ENCODE measurements around the gene ZC3H12C. TPM values are rescaled to one million over a fixed set of nuclear protein-coding genes. Genes with fewer than 3 reads are reported as not detected.

Gene ZC3H12C
- total and polyA plus RNA-seq, 7 donors = 1.8 to 21.7 (median 16.4) TPM

DNA sequence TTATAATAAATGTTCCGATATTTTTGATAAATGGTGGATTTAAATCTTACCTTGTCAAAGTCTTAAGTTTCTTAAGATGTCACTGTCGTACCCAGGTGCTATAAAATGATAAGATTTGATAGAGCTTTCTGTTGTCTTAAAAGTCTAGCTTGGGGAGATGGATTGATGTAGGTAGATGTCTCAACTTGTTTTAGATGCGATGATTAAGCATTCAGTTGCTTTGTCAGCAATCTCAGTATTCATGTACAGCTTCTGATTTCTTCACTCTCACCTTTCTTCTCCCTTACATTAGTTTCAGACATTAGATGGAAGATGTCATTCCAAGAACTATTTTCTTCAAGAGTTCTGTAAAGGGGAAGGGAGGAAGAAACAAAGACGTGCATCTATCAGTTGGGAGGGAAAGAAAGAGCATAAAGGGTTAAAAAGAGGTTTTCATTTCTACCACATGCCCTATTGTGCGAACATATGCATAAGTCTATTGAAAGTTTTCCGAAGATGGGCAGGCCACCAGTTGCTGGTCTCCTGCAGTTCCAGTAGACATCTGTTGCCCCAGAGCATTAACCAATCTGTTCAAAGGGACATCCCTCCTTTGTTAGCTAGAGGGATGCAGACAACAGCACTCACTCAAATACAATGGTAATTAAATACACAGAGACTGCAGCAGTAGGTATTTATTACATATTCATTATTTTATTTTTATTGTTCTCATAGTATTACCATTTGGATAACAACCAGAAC lies 38.4 kb downstream of the ZC3H12C start:
- TF ChIP-seq EP300 (IDR thresholded peaks at IDR 0.05) (no peak), POLR2AphosphoS5 (IDR thresholded peaks at IDR 0.05) (no peak), POLR2A (IDR thresholded peaks at IDR 0.05) (no peak)
- TF ChIP-seq, protein P1, sequence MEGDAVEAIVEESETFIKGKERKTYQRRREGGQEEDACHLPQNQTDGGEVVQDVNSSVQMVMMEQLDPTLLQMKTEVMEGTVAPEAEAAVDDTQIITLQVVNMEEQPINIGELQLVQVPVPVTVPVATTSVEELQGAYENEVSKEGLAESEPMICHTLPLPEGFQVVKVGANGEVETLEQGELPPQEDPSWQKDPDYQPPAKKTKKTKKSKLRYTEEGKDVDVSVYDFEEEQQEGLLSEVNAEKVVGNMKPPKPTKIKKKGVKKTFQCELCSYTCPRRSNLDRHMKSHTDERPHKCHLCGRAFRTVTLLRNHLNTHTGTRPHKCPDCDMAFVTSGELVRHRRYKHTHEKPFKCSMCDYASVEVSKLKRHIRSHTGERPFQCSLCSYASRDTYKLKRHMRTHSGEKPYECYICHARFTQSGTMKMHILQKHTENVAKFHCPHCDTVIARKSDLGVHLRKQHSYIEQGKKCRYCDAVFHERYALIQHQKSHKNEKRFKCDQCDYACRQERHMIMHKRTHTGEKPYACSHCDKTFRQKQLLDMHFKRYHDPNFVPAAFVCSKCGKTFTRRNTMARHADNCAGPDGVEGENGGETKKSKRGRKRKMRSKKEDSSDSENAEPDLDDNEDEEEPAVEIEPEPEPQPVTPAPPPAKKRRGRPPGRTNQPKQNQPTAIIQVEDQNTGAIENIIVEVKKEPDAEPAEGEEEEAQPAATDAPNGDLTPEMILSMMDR (IDR thresholded peaks at IDR 0.05) = no peak
- Histone ChIP-seq H3K36me3 (no peaks in the 10 kb centered on the region), H3K4me3 (no peak overlapping the region), H3K27ac (no peak overlapping the region), H3K9me3 (no peaks in the 10 kb centered on the region), H3K27me3 (no peaks in the 10 kb centered on the region), H3K4me1 (peaks cover 0 to 28% (median 17%) of the 10 kb centered on the region in 4 donors)
- 70 to 85% methylated on average over 6 of the region's 6 CpGs for whole genome bisulfite sequencing, 2 donors
- no peak for DNase-seq
- intact Hi-C loops (cut with DNase I) = no loop called here

- Histone ChIP-seq H3K4me3 (no peak overlapping the region), H3K4me1 (peaks cover 0 to 15% (median 12%) of the 10 kb centered on the region in 4 donors), H3K9me3 (no peaks in the 10 kb centered on the region), H3K27me3 (no peaks in the 10 kb centered on the region), H3K36me3 (no peaks in the 10 kb centered on the region), H3K27ac (no peak overlapping the region)
- TF ChIP-seq POLR2AphosphoS5 (IDR thresholded peaks at IDR 0.05) (no peak), POLR2A (IDR thresholded peaks at IDR 0.05) (no peak), EP300 (IDR thresholded peaks at IDR 0.05) (no peak)
- TF ChIP-seq, protein P1 (IDR thresholded peaks at IDR 0.05) = no peak
- intact Hi-C loops (cut with DNase I) = no loop called here
- DNase-seq = no peak
- WGBS, 2 donors = 83 to 87% methylated on average over 2 of the region's 2 CpGs
These were observed 40.0 kb downstream of the ZC3H12C start for GRCh38 chr11:110133160-110133559.

- H3K36me3 ChIP-seq = no peaks in the 10 kb centered on the region
- 65 to 83% methylated on average over 6 of the region's 6 CpGs for WGBS, 2 donors
- H3K4me1 ChIP-seq = peaks cover 0 to 12% (median 7%) of the 10 kb centered on the region in 4 donors
- no peak overlapping the region for H3K4me3 ChIP-seq
- DNase-seq = no peak
- TF ChIP-seq POLR2A (IDR thresholded peaks at IDR 0.05) = no peak
- TF ChIP-seq, protein P1 (IDR thresholded peaks at IDR 0.05) = no peak
- H3K27ac ChIP-seq = no peak overlapping the region
- intact Hi-C loops (cut with DNase I) = no loop called here
- H3K27me3 ChIP-seq = no peaks in the 10 kb centered on the region
- no peaks in the 10 kb centered on the region for H3K9me3 ChIP-seq
These were observed 40.9 kb downstream of the ZC3H12C start for GRCh38 chr11:110134110-110134509.

DNA sequence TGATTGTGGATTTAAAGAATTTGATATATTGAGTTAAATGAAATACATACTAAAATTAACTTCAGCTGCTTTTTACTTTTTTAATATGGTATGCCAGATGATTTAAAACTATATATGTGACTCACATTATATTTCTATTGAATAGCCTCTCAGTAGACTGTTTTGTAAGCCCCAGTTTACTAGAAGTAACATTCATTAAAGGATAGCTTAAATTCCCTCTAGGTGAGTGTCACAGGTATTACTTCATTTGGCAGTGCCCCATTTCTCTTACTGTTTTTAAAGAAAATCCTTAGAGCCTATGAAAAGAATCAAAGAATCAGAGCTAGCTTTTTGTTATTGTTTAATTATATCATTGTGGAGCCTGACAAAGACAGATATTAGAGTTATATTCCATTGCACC lies 48.6 kb downstream of the ZC3H12C start:
- H3K4me3 ChIP-seq = no peak overlapping the region
- H3K9me3 ChIP-seq = no peaks in the 10 kb centered on the region
- intact Hi-C loops (cut with DNase I) = no loop called here
- no peak for DNase-seq
- no peaks in the 10 kb centered on the region for H3K36me3 ChIP-seq
- no peaks in the 10 kb centered on the region for H3K4me1 ChIP-seq
- no peaks in the 10 kb centered on the region for H3K27me3 ChIP-seq
- TF ChIP-seq, protein P1 (IDR thresholded peaks at IDR 0.05) = no peak
- TF ChIP-seq POLR2A (IDR thresholded peaks at IDR 0.05) (no peak), EP300 (IDR thresholded peaks at IDR 0.05) (no peak), POLR2AphosphoS5 (IDR thresholded peaks at IDR 0.05) (no peak)
- H3K27ac ChIP-seq = no peak overlapping the region
